SKM-1 (cell line): ENCODE results near the gene PLIN4.

Source experiments
- DNase-seq: peaks from one replicate; lab custom pipeline; 2025; ENCODE audit not compliant: unreplicated experiment; lab: John Stamatoyannopoulos, UW

PLIN4 gene, protein sequence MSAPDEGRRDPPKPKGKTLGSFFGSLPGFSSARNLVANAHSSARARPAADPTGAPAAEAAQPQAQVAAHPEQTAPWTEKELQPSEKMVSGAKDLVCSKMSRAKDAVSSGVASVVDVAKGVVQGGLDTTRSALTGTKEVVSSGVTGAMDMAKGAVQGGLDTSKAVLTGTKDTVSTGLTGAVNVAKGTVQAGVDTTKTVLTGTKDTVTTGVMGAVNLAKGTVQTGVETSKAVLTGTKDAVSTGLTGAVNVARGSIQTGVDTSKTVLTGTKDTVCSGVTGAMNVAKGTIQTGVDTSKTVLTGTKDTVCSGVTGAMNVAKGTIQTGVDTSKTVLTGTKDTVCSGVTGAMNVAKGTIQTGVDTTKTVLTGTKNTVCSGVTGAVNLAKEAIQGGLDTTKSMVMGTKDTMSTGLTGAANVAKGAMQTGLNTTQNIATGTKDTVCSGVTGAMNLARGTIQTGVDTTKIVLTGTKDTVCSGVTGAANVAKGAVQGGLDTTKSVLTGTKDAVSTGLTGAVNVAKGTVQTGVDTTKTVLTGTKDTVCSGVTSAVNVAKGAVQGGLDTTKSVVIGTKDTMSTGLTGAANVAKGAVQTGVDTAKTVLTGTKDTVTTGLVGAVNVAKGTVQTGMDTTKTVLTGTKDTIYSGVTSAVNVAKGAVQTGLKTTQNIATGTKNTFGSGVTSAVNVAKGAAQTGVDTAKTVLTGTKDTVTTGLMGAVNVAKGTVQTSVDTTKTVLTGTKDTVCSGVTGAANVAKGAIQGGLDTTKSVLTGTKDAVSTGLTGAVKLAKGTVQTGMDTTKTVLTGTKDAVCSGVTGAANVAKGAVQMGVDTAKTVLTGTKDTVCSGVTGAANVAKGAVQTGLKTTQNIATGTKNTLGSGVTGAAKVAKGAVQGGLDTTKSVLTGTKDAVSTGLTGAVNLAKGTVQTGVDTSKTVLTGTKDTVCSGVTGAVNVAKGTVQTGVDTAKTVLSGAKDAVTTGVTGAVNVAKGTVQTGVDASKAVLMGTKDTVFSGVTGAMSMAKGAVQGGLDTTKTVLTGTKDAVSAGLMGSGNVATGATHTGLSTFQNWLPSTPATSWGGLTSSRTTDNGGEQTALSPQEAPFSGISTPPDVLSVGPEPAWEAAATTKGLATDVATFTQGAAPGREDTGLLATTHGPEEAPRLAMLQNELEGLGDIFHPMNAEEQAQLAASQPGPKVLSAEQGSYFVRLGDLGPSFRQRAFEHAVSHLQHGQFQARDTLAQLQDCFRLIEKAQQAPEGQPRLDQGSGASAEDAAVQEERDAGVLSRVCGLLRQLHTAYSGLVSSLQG (N-terminal part only)

DNA sequence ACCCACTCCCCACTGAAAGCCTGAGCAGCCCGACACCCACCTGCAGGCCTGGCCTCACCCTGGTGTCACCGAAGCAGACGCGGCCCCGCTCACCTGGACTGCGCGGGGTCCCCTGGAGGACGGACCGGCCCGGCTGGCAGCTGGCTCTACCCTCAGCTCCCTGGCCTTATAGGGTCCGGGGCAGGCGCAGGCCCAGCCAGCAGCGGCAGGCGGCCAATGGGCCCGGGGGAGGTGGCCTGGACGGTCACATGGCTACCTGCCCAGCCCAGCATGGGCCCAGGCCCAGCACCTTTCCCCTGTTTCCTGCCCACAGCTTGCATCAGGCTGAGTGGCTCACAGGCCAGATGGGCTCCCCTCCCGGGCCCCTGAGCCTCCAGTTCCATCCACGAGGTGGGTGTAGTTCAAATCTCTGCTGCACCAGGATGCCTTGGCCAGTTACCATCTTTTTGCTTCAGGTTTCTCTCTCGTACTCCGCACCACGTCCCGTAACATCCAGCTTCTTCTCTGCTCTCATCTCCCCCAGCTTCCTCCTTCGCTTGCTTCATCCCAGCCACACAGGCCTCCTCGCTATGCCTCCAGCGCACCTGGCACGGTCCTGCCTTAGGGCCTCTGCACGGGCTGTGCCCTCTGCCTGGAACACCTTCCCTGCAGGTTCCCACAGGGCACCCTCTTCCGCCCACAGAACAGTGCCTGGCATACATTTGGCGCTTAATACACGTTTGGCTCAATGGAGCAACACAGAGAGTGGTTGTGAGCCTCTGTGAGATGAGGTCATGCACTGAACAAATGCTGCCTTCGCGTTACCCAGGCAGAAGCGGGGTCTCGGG lies at the start of gene PLIN4:
PLIN4 (minus strand) TSS at position 142 of the 827 bp plus-strand sequence. CDS start 214 bp downstream, outside the sequence.
- DNase-seq = no peak

DNA sequence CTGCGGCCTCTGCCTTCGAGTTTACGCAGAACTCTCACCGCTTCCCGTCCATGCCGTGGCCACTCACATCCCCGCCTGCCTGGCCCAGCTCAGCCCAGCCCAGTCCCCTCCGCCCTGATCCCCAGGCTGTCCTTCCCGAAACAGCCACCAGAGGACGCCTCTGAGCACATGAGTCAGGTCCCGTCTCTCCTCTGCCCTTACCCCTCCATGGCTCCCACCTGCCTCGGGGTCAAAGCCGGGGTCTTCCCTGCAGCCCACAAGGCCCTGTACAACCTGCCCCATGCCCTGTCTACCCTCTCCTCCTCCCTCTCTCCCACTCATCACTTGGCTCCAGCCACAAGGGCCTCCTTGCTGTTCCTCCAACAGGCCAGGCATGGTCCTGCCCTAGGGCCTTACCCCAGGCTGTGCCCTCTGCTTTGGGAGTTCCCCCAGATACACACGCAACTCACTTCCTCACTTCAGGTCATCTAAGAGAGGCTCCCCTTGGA lies 49.3 kb upstream of the PLIN4 start:
- peak; percentile 16 for DNase-seq

DNA sequence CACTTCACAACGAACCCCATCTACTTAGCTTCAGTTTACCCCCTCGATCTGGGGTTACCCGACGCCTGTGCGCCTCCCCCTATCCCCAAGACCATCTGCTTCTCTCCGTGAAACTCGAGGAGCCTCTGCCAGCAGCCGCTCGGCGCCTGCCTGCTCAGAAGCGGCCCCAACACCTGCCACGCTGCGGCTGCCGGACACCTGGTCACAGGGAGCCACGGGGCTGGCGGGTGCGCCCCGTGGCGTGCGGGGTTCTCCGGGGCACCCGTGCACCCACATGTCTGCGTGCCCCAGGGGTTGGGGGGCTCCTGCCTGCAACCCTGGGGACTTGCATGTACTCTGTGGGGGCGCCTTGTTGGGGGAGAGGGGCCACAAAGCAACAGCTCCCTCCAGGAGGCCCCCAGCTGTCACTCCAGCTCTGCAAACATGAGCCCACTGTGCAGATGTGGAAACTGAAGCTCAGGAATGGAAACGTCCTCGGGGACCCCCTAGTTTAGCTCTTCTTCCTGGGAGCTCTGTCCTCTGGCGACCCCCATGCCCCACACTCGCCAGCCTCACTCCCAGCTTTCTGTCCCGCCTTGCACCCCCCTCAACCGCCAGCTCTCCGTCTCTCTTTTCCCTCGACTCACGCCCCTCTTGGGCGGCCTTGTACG lies 48.2 kb upstream of the PLIN4 start:
- DNase-seq = no peak

DNA sequence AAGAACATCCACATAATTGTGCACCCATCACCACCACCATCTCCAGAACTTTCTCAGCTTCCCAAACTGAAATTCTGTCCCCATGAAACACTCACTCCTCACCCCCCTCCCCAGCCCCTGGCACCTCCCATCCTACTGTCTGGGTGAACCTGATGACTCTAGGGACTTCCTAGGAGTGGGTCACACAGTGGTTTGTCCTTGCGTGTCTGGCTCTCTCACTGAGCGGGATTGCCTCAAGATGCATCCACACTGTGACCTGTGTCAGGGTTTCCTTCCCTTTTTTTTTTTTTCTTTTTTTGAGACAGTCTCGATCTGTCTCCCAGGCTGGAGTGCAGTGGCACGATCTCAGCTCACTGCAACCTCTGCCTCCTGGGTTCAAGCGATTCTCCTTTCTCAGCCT lies 45.3 kb upstream of the PLIN4 start:
- DNase-seq = peak; percentile 38

DNA sequence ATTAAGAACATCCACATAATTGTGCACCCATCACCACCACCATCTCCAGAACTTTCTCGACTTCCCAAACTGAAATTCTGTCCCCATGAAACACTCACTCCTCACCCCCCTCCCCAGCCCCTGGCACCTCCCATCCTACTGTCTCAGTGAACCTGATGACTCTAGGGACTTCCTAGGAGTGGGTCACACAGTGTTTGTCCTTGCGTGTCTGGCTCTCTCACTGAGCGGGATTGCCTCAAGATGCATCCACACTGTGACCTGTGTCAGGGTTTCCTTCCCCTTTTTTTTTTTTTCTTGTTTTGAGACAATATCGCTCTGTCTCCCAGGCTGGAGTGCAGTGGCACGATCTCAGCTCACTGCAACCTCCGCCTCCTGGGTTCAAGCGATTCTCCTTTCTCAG lies 43.8 kb upstream of the PLIN4 start:
- DNase-seq = peak; percentile 22

DNA sequence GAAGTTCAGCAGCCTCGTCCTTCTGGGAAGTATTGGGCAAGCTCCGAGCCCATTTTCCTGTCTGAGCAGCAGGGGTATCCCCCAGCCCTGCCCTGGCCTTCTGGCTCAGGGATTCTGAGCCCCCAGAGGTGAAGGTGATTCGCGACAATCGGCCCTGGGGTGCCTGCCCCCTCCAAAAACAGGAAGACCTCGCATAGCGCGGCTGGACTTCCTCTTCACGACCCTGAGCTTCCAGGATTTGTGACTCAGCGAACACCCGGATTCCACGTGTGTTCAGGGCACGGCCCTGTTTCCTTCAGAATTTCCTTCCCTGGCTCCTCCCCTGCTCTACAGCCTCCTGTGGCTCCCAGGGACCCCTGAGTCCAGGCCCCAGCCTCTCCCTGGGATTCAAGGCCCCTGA lies 41.3 kb upstream of the PLIN4 start, which contains the start of gene SEMA6B:
SEMA6B (minus strand) TSS at position 116 of the 400 bp plus-strand sequence. CDS start 1,227 bp downstream, outside the sequence.
- DNase-seq = no peak

DNA sequence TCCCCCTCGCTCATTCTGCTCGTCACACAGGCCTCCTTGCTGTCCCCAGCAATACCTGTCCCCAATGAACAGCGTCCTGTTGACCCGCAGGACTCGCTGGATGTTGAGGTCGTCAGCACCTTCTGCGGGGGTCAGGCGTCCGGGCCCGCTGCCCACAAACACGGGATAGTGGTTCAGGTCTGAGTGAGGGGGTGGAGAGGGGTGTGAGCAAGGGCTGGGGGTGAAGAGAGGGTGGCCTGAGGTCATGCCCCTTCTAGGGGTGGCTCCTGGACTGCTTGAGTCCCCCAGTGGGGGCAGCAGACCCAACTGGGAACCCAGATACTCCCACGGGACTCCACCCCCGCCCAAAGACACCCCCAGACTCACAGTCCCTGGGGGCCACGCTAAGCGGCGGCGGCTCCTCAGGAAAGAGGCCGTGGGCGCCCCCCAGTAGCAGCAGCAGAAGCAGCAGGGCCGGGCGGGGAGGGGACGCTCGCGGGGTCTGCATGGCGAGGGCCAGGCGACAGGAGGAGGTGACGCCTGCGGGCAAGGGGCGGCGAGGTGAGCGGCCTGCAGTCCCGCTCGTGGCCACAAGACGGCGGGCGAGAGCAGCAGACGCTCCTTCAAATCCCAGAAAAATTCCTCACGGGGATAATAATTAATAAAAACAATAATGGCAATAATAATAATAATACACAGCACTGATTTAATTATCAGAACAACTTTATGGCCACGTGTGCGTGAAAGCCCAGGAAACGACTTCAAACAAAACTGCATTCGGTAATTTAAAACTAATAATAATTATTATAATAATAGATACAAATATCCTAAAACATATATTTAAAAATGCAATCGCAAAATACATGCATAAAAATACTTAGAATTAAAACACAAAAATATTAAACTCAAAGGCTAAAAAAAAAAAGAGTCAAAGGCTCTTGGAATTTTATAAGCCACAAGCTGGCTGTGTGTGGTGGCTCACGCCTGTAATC lies 40.0 kb upstream of the PLIN4 start:
- no peak for DNase-seq

DNA sequence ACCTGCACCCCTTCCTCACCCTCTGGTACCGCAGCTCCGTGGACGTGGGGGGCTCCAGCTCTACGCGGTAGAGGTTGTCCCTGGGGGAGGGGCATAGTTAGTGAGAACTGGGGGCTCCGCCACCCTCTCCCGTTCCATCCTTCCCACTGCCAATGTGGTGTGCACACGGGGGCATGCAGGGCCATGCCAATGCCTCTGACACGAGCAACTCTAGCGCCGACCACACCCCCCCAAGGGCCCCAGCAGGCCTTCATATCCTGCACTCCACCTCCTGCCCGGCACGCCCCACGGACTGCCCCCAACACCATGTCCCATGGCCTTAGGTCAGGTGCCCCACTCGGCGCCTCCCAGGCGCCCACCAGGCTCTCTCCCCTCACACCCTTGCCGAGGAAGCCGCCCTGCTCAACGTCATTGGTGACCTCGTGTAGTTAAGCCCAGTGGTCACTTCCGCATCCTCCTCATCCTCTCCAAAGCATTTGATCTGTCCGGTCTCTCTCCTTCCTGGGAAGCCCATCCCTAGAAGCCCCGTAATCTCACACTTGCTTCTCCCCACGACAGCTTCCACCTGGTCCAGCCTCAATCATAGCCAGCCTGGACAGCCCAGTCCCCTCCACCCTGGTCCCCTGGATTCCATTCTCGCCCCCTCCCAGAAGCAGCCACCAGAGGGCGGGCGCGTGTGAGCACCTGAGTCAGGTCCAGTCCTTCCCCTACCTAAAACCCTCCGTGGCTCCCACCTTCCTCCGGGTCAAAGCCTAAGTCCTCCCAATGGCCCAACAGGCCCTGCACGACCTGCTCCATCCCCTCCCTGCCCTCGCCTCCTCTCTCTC lies 39.1 kb upstream of the PLIN4 start:
- DNase-seq = no peak

DNA sequence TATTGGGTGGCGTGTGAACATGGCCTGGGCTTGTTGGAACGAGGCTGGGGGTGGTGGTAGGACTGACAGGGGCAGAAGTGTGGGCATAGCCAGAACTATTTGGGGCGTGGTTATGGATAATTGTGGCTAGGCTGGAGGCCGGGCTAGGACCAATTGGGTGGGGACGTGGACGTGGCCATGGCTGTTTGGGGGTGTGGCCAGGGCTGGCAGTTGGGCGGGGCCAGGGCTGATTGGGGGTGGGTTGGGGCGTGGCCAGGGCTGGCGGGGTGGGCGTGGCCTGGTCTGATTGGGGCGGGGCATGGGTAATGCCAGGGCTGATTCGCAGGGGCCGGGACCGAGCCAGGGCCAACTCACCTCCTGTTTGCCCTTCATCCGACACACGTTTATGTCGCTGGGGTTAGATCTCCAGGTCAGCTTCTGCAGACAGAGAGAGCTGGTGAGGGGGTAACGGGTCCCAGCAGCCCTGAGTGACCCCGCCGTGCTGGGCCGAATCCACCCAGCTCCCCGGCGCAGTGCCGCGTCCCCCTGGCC lies 38.4 kb upstream of the PLIN4 start:
- peak; percentile 21 for DNase-seq

DNA sequence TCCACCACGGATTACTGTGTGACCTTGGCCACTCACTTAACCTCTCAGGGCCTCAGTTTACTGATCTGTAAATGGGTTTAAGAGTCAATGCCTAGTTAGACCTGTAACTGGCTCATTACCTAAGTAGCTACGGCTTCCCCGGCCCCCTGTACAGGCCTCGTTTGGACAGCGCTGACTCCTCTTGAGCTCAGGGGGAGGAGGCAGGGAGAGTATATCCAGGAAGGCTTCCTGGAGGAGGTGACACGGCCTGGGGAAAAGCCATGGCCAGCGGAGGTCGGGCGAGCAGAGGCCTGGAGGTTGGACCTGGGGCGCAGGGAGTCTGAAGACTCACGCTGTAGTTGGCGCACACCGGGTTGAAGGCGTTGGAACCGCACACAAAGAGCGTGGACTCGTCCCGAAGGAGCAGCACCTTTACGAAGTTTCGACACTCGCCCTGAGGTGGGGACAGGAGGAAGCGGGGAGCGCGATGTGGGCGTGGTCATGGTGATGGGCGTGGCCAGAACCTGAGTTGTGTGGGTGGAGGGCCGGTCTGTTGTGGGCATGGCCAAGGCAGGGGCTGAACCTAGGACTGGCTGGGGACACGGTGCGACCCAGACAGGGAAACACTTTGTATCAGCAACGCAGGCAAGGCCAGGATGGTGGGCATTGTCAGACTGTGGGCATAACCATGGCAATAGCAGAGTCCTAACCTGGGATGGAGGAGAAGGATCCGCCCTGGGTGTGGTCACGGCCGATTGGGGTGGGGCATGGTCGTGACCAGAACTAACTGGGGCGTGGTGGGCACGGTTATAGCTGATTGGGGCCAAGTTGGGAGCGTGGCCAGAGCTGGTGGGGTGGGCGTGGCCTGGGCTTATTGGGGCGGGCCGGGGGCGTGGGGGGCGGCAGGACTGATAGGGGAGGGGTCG lies 37.6 kb upstream of the PLIN4 start:
- DNase-seq = no peak

DNA sequence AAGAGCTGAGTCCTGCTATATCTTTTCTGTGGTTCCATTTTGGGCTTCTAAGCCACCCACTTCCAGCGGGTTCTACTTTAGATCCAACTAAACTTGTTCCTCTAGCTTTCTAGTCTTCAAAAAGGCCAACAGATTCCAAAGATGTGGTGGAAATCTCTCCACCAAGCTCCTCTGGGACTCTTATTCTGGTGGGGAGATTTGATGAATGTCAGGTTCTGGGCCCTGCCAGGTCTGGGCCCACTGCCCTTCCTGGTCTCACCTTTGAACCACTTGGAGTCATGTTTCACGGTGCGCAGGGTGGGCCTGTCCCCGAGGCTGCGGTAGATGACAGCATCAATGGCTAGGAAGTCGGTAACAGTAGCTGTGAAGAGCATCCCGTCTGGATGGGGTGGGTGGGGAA lies 36.4 kb upstream of the PLIN4 start:
- DNase-seq = no peak

DNA sequence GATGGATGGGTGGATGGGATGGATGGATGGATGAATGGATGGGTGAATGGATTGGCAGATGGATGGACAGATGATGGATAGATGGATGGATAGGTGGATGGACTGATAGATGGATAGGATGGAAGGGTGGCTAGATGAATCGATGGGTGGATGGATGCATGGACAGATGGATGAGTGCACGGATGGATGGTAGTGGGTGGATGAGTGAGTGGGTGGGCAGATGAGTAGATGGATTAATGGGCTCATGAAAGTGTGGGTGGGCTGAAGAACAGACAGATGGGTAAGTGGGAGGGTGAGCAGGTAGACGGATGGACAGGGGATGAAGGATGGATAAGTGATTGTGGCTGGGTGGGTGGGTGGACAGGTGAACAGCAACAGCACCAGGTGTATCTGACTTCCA lies 35.5 kb upstream of the PLIN4 start:
- no peak for DNase-seq

DNA sequence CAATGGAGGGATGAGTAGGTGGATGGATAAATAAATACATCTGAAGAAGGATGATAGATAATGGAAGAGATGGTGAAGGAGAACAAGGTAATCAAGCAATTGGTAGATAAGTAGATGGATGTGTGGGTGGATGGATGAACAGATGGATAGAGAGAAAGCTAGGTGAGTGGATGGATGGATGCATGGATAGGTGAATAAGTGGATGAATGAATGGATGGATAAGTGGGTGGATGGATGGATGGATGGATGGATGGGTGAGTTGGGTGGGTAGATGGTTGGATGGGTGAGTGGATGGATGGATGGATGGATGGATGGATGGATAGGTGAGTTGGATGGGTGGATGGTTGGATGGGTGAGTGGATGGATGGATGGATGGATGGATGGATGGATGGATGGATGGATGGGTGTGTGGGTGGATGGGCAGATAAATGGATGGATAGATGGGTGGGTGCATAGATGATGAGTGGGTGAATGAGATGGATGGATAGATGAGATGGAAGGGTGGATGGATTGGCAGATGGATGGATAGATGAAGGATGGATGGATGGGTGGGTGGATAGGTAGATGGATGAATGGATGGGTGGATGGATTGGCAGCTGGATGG lies 34.9 kb upstream of the PLIN4 start:
- DNase-seq = no peak

DNA sequence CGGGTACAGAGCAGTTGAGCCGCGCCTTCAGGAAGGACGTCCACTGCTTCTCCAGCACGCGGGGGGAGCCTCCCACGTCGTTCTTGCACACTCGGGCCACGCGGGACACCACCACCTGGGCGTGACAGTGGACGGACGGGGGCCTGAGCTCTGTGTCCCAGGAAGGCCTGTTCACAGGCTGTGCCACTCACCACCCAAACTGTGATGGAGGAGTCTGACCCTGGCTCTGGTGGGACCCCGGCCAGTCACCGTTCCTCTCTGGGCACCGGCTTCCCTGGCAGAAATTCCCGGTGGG lies 34.2 kb upstream of the PLIN4 start:
- DNase-seq = no peak

DNA sequence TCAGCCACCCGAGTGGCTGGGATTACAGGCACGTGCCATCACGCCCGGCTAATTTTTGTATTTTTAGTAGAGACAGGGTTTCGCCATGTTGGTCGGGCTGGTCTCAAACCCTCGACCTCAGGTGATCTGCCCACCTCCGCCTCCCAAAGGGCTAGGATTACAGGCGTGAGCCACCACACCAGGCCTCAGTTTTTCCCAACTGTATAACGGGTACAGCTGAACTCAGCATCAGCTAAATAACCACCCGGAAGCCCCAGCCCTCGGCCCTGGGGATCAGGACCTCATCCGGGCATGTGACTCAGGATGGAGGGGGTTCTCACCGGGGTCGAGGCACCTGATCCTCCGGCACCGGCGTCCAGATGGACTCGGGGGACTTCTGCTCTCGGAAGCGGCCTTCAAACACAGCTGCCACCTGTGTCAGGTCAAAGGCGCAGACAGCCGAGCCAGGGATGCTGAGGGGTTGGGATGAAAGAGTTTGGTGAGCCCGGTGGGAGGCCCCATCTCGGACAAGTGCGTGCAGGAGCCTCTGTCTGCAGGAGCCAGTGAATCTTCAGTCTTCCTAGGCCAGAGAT lies 32.3 kb upstream of the PLIN4 start:
- DNase-seq = no peak

DNA sequence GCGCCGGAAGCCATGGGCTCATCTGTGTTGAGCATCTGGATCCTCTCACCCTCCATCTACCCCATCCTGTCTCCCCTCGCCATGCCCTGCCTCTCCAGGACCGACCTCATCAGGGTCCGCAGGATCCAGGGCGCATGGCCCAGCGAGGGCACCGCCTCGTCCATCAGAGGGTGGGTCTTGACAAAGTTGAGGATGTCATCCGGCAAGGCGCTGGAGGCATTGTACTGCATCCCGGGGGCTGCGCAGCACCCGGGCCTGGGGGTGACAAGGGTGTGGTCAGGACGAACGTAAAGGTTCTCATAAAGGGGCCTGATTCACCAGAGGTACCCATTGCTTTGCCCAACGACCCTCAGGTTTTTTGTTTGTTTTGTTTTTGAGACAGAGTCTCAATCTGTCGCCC lies 31.7 kb upstream of the PLIN4 start:
- DNase-seq = no peak
